Common myeloid progenitor, CD34-positive (primary cell): ENCODE measurements around the gene TRIM4.
"Not testable (repeated sequence)": the region's sequence is repeated elsewhere in the genome, so short reads cannot be mapped to it uniquely, and the experiment has no call there.

Experiments
- CTCF ChIA-PET: fragments of 350-600 bp; sonication (Branson Sonifier 250); formaldehyde crosslinking; loops from one replicate; lab custom pipeline; 2021; ENCODE audit warnings: antibody characterized with exemption; lab: Charles Lee
- POLR2A ChIA-PET: fragments of 350-600 bp; sonication (Branson Sonifier 250); formaldehyde crosslinking; loops from one replicate; lab custom pipeline; 2021; ENCODE audit warnings: antibody characterized with exemption; lab: Charles Lee
- DNase-seq, 3 donors: peaks; one replicate each; pipeline versions ENCODE4 v3.0.0 to v3.0.0-alpha.2; 2013
- H3K27ac ChIP-seq, 2 experiments: 1 replicate in 1 of 2; 2 replicates in 1 of 2; pipeline ENCODE4 v1.7.0; 2013; ENCODE audit warnings: inconsistent platforms in 2 of 2, low read length in 2 of 2, mild to moderate bottlenecking in 2 of 2, low read depth in 1 of 2, moderate library complexity in 1 of 2; ENCODE audit not compliant: severe bottlenecking in 2 of 2, insufficient read depth in 1 of 2, poor library complexity in 1 of 2
- H3K27me3 ChIP-seq, 5 experiments: replicated peaks in 2 of 5; 1 replicate in 3 of 5; 2 replicates in 2 of 5; pipeline versions ENCODE4 v1.6.1 to v1.7.0; 2013; ENCODE audit warnings: low read length in 4 of 5, mild to moderate bottlenecking in 2 of 5, moderate library complexity in 2 of 5, inconsistent platforms in 1 of 5; ENCODE audit not compliant: insufficient read depth in 5 of 5, control insufficient read depth in 4 of 5
- H3K36me3 ChIP-seq, 4 experiments: 1 replicate in 2 of 4; 2 replicates in 2 of 4; pipeline versions ENCODE4 v1.6.1 to v1.7.0; 2013; ENCODE audit warnings: low read length in 3 of 4, control low read depth in 1 of 4, mild to moderate bottlenecking in 1 of 4; ENCODE audit not compliant: control insufficient read depth in 4 of 4, insufficient read depth in 4 of 4
- H3K4me1 ChIP-seq, 4 experiments: 1 replicate in 3 of 4; 2 replicates in 1 of 4; pipeline versions ENCODE4 v1.6.1 to v1.7.1; 2013; ENCODE audit warnings: low read length in 3 of 4, mild to moderate bottlenecking in 3 of 4, control low read depth in 1 of 4, inconsistent platforms in 1 of 4, moderate library complexity in 1 of 4; ENCODE audit not compliant: control insufficient read depth in 4 of 4, insufficient read depth in 4 of 4; ENCODE audit errors: control extremely low read depth in 1 of 4
- H3K4me3 ChIP-seq, 7 experiments: 1 replicate in 4 of 7; 2 replicates in 3 of 7; pipeline versions ENCODE4 v1.5.1 to v1.7.0; 2013; ENCODE audit warnings: mild to moderate bottlenecking in 7 of 7, low read length in 6 of 7, moderate library complexity in 6 of 7, inconsistent platforms in 2 of 7, low read depth in 2 of 7, control low read depth in 1 of 7; ENCODE audit not compliant: insufficient read depth in 4 of 7, control insufficient read depth in 1 of 7; ENCODE audit errors: extremely low read depth in 1 of 7
- H3K9me3 ChIP-seq, 5 experiments: 1 replicate in 4 of 5; 2 replicates in 1 of 5; pipeline versions ENCODE4 v1.6.1 to v1.7.1; 2013; ENCODE audit warnings: low read length in 4 of 5, mild to moderate bottlenecking in 2 of 5, inconsistent platforms in 1 of 5, low read depth in 1 of 5, moderate library complexity in 1 of 5; ENCODE audit not compliant: control insufficient read depth in 4 of 5, insufficient read depth in 2 of 5; ENCODE audit errors: control extremely low read depth in 1 of 5
- WGBS: methylation state at CpG from one replicate; pipeline ENCODE4 v1.1.5; 2013; ENCODE audit not compliant: insufficient coverage; 5-methylcytosine and 5-hydroxymethylcytosine counted together

The TRIM4 gene

GRCh38 chr7:99899830-99900519 is 19.4 kb downstream of the TRIM4 start:
- Histone ChIP-seq H3K4me3 (no peak overlapping the region), H3K4me1 (peaks cover 0 to 3% (median 0%) of the 10 kb centered on the region in 4 experiments), H3K27me3 (no peaks in the 10 kb centered on the region), H3K9me3 (peaks cover 0 to 4% (median 0%) of the 10 kb centered on the region in 5 experiments), H3K36me3 (peaks cover 20 to 69% (median 49%) of the 10 kb centered on the region in 4 experiments), H3K27ac (no peak overlapping the region)
- 96% methylated on average over 2 of the region's 6 CpGs for WGBS
- ChIA-PET POLR2A (no interaction called here), CTCF (no interaction called here)
- no peak for DNase-seq

- Histone ChIP-seq H3K4me1 (peaks cover 0 to 3% (median 0%) of the 10 kb centered on the region in 4 experiments), H3K36me3 (peaks cover 17 to 61% (median 40%) of the 10 kb centered on the region in 4 experiments), H3K9me3 (peaks cover 0 to 4% (median 0%) of the 10 kb centered on the region in 5 experiments), H3K4me3 (no peak overlapping the region), H3K27ac (no peak overlapping the region), H3K27me3 (no peaks in the 10 kb centered on the region)
- WGBS = 93% methylated on average over 3 of the region's 3 CpGs
- ChIA-PET POLR2A (no interaction called here), CTCF (no interaction called here)
- no peak for DNase-seq
These were observed 20.5 kb downstream of the TRIM4 start for GRCh38 chr7:99898836-99899235.

DNA sequence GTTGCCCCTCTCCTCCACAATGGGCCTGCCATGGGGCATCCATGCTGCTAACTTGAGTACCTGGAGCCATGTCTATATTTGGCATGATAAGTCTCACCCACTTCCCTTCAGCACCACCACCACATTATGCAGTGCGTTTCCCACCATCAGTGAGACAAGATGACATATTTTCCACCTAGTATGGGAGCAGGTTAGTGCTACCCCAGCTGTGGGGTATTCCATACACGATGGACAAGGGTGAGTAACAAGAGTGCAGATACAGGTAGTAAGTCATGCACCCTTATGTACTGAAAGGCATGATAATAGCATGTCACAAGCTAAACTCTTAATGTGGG is 21.3 kb downstream of the TRIM4 start:
- no peak for DNase-seq
- CTCF ChIA-PET = no interaction called here
- H3K36me3 ChIP-seq = peaks cover 15 to 53% (median 32%) of the 10 kb centered on the region in 4 experiments
- H3K27ac ChIP-seq = no peak overlapping the region
- H3K4me3 ChIP-seq = no peak overlapping the region
- H3K4me1 ChIP-seq = peaks cover 0 to 3% (median 0%) of the 10 kb centered on the region in 4 experiments
- no CpG with 5 or more reads among the region's 2 CpGs for WGBS
- no peaks in the 10 kb centered on the region for H3K27me3 ChIP-seq
- peaks cover 0 to 4% (median 0%) of the 10 kb centered on the region in 5 experiments for H3K9me3 ChIP-seq
- POLR2A ChIA-PET = no interaction called here

GRCh38 chr7:99897322-99898022 is 21.9 kb downstream of the TRIM4 start:
- WGBS = 100% methylated on average over 2 of the region's 6 CpGs
- Histone ChIP-seq H3K4me1 (peaks cover 0 to 3% (median 0%) of the 10 kb centered on the region in 4 experiments), H3K9me3 (peaks cover 0 to 4% (median 0%) of the 10 kb centered on the region in 5 experiments), H3K36me3 (peaks cover 11 to 49% (median 28%) of the 10 kb centered on the region in 4 experiments), H3K27ac (no peak overlapping the region), H3K4me3 (no peak overlapping the region), H3K27me3 (no peaks in the 10 kb centered on the region)
- ChIA-PET CTCF (no interaction called here), POLR2A (no interaction called here)
- DNase-seq = no peak

DNA sequence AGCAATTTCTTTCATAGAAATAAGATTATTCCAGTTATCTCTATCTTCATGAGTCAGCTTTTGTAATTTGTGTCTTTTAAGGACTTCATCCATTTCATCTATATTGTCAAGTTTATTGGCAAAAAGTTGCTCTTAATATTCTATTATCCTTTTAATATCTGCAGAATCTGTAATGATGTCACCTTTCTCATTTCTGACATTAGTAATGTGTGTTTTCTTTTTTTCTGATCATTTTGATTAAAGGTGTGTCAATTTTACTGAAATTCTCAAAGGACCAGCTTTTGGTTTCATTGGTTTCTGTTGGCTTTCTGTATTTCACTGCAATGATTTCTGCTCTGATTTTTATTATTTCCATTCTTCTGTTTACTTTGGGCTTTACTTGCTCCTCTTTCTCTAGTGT is 24.6 kb downstream of the TRIM4 start:
- H3K4me1 ChIP-seq = peaks cover 0 to 3% (median 0%) of the 10 kb centered on the region in 4 experiments
- no peak overlapping the region for H3K27ac ChIP-seq
- H3K27me3 ChIP-seq = no peaks in the 10 kb centered on the region
- DNase-seq = no peak
- CTCF ChIA-PET = interaction anchor here (0.6 kb wide), 1 partner anchor 406 kb away, joined by 3 read pairs; no protein-coding TSS in a partner anchor
- H3K36me3 ChIP-seq = peaks cover 16 to 46% (median 25%) of the 10 kb centered on the region in 4 experiments
- POLR2A ChIA-PET = no interaction called here
- H3K9me3 ChIP-seq = peaks cover 0 to 8% (median 1%) of the 10 kb centered on the region in 5 experiments
- no peak overlapping the region for H3K4me3 ChIP-seq

GRCh38 chr7:99893280-99893679 is 26.1 kb downstream of the TRIM4 start:
- POLR2A ChIA-PET = no interaction called here
- peaks cover 0 to 3% (median 0%) of the 10 kb centered on the region in 4 experiments for H3K4me1 ChIP-seq
- CTCF ChIA-PET = no interaction called here
- WGBS = 90% methylated on average over 5 of the region's 5 CpGs
- peaks cover 0 to 12% (median 3%) of the 10 kb centered on the region in 5 experiments for H3K9me3 ChIP-seq
- H3K4me3 ChIP-seq = no peak overlapping the region
- peaks cover 16 to 35% (median 20%) of the 10 kb centered on the region in 4 experiments for H3K36me3 ChIP-seq
- no peak for DNase-seq
- H3K27me3 ChIP-seq = no peaks in the 10 kb centered on the region
- no peak overlapping the region for H3K27ac ChIP-seq

DNA sequence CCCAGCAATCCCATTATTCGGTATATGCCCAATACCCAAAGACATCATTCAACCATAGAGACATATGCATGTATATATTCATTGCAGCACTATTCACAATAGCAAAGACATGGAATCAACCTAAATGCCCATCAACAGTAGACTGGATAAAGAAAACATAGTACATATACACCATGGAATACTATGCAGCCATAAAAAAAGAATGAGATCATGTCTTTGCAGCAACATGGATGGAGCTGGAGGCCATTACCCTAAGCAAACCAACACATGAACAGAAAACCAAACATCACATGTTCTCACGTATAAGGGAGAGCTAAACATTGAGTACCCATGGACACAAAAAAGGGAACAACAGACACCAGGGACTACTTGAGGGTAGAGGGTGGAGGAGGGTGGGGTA is 29.0 kb downstream of the TRIM4 start:
- CTCF ChIA-PET, H3K4me3 ChIP-seq, DNase-seq, H3K27ac ChIP-seq, H3K27me3 ChIP-seq, POLR2A ChIA-PET, H3K4me1 ChIP-seq: not testable (repeated sequence)
- no CpG with 5 or more reads among the region's 2 CpGs for WGBS
- Histone ChIP-seq H3K9me3 (peaks cover 0 to 12% (median 3%) of the 10 kb centered on the region in 5 experiments), H3K36me3 (peaks cover 16 to 30% (median 20%) of the 10 kb centered on the region in 4 experiments)
